NCI-H82 treated with DMSO at 0.1 percent for 48 hours (cell line): Measurements from ENCODE around the gene MAML3.
A peak's percentile ranks its signal among the peaks of the same experiment; 100 is the strongest.
"Not testable (repeated sequence)": the region's sequence is repeated elsewhere in the genome, so short reads cannot be mapped to it uniquely, and the experiment has no call there.

ENCODE experiments used
- DNase-seq: peaks from one replicate; lab custom pipeline; 2025; ENCODE audit not compliant: unreplicated experiment; lab: John Stamatoyannopoulos, UW

MAML3 gene

GRCh38 chr4:139969635-139970266 lies 184.2 kb downstream of the MAML3 start:
- no peak for DNase-seq

GRCh38 chr4:139968831-139969230 lies 185.2 kb downstream of the MAML3 start:
- no peak for DNase-seq

- peak; percentile 70 for DNase-seq
Measured at GRCh38 chr4:139966383-139966782, 187.6 kb downstream of the MAML3 start.

- no peak for DNase-seq
Measured at GRCh38 chr4:139965789-139966188, 188.2 kb downstream of the MAML3 start.

GRCh38 chr4:139963708-139964107 lies 190.3 kb downstream of the MAML3 start:
- no peak for DNase-seq

- no peak for DNase-seq
Measured at GRCh38 chr4:139962130-139962684, 191.8 kb downstream of the MAML3 start.

- DNase-seq, result no peak
Measured at GRCh38 chr4:139961344-139961946, 192.5 kb downstream of the MAML3 start.

GRCh38 chr4:139959396-139959795 lies 194.6 kb downstream of the MAML3 start:
- DNase-seq, result no peak

GRCh38 chr4:139958739-139959098 lies 195.3 kb downstream of the MAML3 start:
- DNase-seq, result no peak

- DNase-seq, result no peak
Measured at GRCh38 chr4:139957986-139958738, 195.8 kb downstream of the MAML3 start.

- no peak for DNase-seq
Measured at GRCh38 chr4:139957065-139957464, 196.9 kb downstream of the MAML3 start.

- DNase-seq, result no peak
Measured at GRCh38 chr4:139956507-139957017, 197.4 kb downstream of the MAML3 start.

GRCh38 chr4:139955600-139955999 lies 198.4 kb downstream of the MAML3 start:
- DNase-seq, result no peak

- no peak for DNase-seq
Measured at GRCh38 chr4:139954512-139954911, 199.5 kb downstream of the MAML3 start.

GRCh38 chr4:139951021-139951420 lies 203.0 kb downstream of the MAML3 start:
- no peak for DNase-seq

GRCh38 chr4:139950568-139950967 lies 203.4 kb downstream of the MAML3 start:
- no peak for DNase-seq

GRCh38 chr4:139944916-139945315 lies 209.1 kb downstream of the MAML3 start:
- DNase-seq, result not testable (repeated sequence)

- peak; percentile 53 for DNase-seq
Measured at GRCh38 chr4:139943277-139943676, 210.7 kb downstream of the MAML3 start.

GRCh38 chr4:139942241-139942640 lies 211.7 kb downstream of the MAML3 start:
- DNase-seq, result no peak

- no peak for DNase-seq
Measured at GRCh38 chr4:139940600-139940999, 213.4 kb downstream of the MAML3 start.

GRCh38 chr4:139938414-139938813 lies 215.6 kb downstream of the MAML3 start:
- DNase-seq, result no peak

- no peak for DNase-seq
Measured at GRCh38 chr4:139935911-139936310, 218.1 kb downstream of the MAML3 start.
